CD14-positive monocyte (primary cell): ENCODE measurements around the gene ZNF32. TPM values are rescaled to one million over a fixed set of nuclear protein-coding genes. Genes with fewer than 3 reads are reported as not detected.
A peak's percentile ranks its signal among the peaks of the same experiment; 100 is the strongest.
"Not testable (repeated sequence)": the region's sequence is repeated elsewhere in the genome, so short reads cannot be mapped to it uniquely, and the experiment has no call there.

Experiments used
- DNase-seq, 3 donors: peaks; one replicate each; pipeline ENCODE4 v3.0.0-alpha.2; 2011 to 2022
- H2AFZ ChIP-seq: 2 replicates; pipeline ENCODE4 v1.6.0; 2012; ENCODE audit warnings: mild to moderate bottlenecking, low read depth, low read length, inconsistent platforms; ENCODE audit not compliant: insufficient read depth, poor library complexity, severe bottlenecking
- H3K27ac ChIP-seq, 2 donors: 1 replicate in 1 of 2; 2 replicates in 1 of 2; pipeline ENCODE4 v1.5.1; 2012 to 2013; ENCODE audit warnings: low read length in 2 of 2, control low read depth in 1 of 2, inconsistent platforms in 1 of 2, low read depth in 1 of 2, mild to moderate bottlenecking in 1 of 2
- H3K27me3 ChIP-seq, 2 donors: one replicate each; pipeline versions ENCODE4 v1.6.0 to v1.6.1; 2011 to 2013; ENCODE audit warnings: low read length in 2 of 2; ENCODE audit not compliant: control insufficient read depth in 2 of 2, insufficient read depth in 2 of 2
- H3K36me3 ChIP-seq, 2 donors: replicated peaks in 1 of 2; 1 replicate in 1 of 2; 2 replicates in 1 of 2; pipeline versions ENCODE4 v1.5.1 to v1.6.1; 2012 to 2013; ENCODE audit warnings: low read length in 2 of 2, control low read depth in 1 of 2, inconsistent platforms in 1 of 2, mild to moderate bottlenecking in 1 of 2; ENCODE audit not compliant: insufficient read depth in 2 of 2, control insufficient read depth in 1 of 2
- H3K4me1 ChIP-seq, 2 donors: 1 replicate in 1 of 2; 2 replicates in 1 of 2; pipeline versions ENCODE4 v1.5.1 to v1.6.1; 2012 to 2013; ENCODE audit warnings: low read length in 2 of 2, control low read depth in 1 of 2, inconsistent platforms in 1 of 2, mild to moderate bottlenecking in 1 of 2, moderate library complexity in 1 of 2; ENCODE audit not compliant: insufficient read depth in 2 of 2, control insufficient read depth in 1 of 2
- H3K4me2 ChIP-seq: replicated peaks from 2 replicates; pipeline ENCODE3; 2012; ENCODE audit warnings: low read length, moderate library complexity, mild to moderate bottlenecking; ENCODE audit not compliant: poor library complexity, severe bottlenecking; ENCODE audit errors: extremely low read depth
- H3K4me3 ChIP-seq, 3 experiments: fragments of 200-600 bp in 1 of 3; sonication (generic) in 1 of 3; replicated peaks in 1 of 3; 1 replicate in 2 of 3; 2 replicates in 1 of 3; pipeline ENCODE4 v1.5.1; 2011 to 2013; ENCODE audit warnings: low read length in 3 of 3, mild to moderate bottlenecking in 3 of 3, control low read depth in 2 of 3, low read depth in 2 of 3, inconsistent platforms in 1 of 3, moderate library complexity in 1 of 3
- H3K79me2 ChIP-seq: 2 replicates; pipeline ENCODE4 v1.6.0; 2012; ENCODE audit warnings: mild to moderate bottlenecking, control low read depth, inconsistent platforms, low read length, moderate library complexity; ENCODE audit not compliant: insufficient read depth
- H3K9ac ChIP-seq: 2 replicates; pipeline ENCODE4 v1.6.0; 2017; ENCODE audit warnings: low read length, mild to moderate bottlenecking; ENCODE audit not compliant: insufficient read depth, poor library complexity, severe bottlenecking
- H3K9me3 ChIP-seq, 2 donors: replicated peaks in 1 of 2; 1 replicate in 1 of 2; 2 replicates in 1 of 2; pipeline versions ENCODE4 v1.5.1 to v1.6.1; 2012 to 2013; ENCODE audit warnings: low read length in 2 of 2, control low read depth in 1 of 2; ENCODE audit not compliant: control insufficient read depth in 1 of 2, insufficient read depth in 1 of 2
- H4K20me1 ChIP-seq: 2 replicates; pipeline ENCODE4 v1.6.0; 2012; ENCODE audit warnings: mild to moderate bottlenecking, low read length, control low read depth, moderate library complexity; ENCODE audit not compliant: insufficient read depth
- H3K27ac Mint-ChIP-seq, 7 donors: one replicate each; pipeline ENCODE4 v1.8.0; 2020; ENCODE audit warnings: mild to moderate bottlenecking in 7 of 7, mixed read lengths in 7 of 7, moderate library complexity in 6 of 7, inconsistent platforms in 2 of 7
- H3K27me3 Mint-ChIP-seq, 3 donors: one replicate each; pipeline ENCODE4 v1.8.0; 2021 to 2022; ENCODE audit warnings: low read depth in 3 of 3, mild to moderate bottlenecking in 3 of 3, mixed read lengths in 3 of 3, moderate library complexity in 3 of 3, inconsistent platforms in 1 of 3
- H3K36me3 Mint-ChIP-seq, 2 donors: one replicate each; pipeline ENCODE4 v1.8.0; 2020; ENCODE audit warnings: mixed read lengths in 2 of 2, inconsistent platforms in 1 of 2, mild to moderate bottlenecking in 1 of 2
- H3K4me1 Mint-ChIP-seq: one replicate; pipeline ENCODE4 v1.8.0; 2020; ENCODE audit warnings: mild to moderate bottlenecking, mixed read lengths
- H3K4me3 Mint-ChIP-seq, 2 donors: one replicate each; pipeline ENCODE4 v1.8.0; 2020; ENCODE audit warnings: mild to moderate bottlenecking in 2 of 2, mixed read lengths in 2 of 2, moderate library complexity in 1 of 2
- H3K9me3 Mint-ChIP-seq, 7 donors: one replicate each; pipeline ENCODE4 v1.8.0; 2020 to 2022; ENCODE audit warnings: mixed read lengths in 7 of 7, mild to moderate bottlenecking in 6 of 7, moderate library complexity in 6 of 7, inconsistent platforms in 2 of 7
- WGBS: methylation state at CpG from one replicate; pipeline ENCODE4 v1.1.5; 2013; ENCODE audit warnings: missing lambda C conversion rate; ENCODE audit not compliant: insufficient coverage; 5-methylcytosine and 5-hydroxymethylcytosine counted together
- intact Hi-C, 2 donors: fragments of 100-400 bp; cut with micrococcal nuclease; formaldehyde crosslinking; loops; one replicate each; pipeline versions ENCODE4 v1.15.0 to v1.15.1; 2023
- polyA plus RNA-seq, 3 donors: library from polyadenylated mRNA; depleted of rRNA in 1 of 3; unstranded in 2 of 3; stranded (reverse) in 1 of 3; fragments of 300-500 nt in 2 of 3; fragments of >200 nt in 1 of 3; fragmentation: Illumina TruSeq in 2 of 3; gene quantifications; 1 replicate in 2 of 3; 2 replicates in 1 of 3; pipeline ENCODE4 v1.2.3, GENCODE V29; 2012 to 2021
- TF ChIP-seq, protein P1 (sequence below): fragments of 200-600 bp; IDR thresholded peaks from one replicate; pipeline ENCODE4 v1.8.0; 2022; ENCODE audit warnings: antibody characterized with exemption, mild to moderate bottlenecking

ZNF32 gene
- polyA plus RNA-seq, 3 donors, result 16.7 to 33.6 (median 33.0) TPM

DNA sequence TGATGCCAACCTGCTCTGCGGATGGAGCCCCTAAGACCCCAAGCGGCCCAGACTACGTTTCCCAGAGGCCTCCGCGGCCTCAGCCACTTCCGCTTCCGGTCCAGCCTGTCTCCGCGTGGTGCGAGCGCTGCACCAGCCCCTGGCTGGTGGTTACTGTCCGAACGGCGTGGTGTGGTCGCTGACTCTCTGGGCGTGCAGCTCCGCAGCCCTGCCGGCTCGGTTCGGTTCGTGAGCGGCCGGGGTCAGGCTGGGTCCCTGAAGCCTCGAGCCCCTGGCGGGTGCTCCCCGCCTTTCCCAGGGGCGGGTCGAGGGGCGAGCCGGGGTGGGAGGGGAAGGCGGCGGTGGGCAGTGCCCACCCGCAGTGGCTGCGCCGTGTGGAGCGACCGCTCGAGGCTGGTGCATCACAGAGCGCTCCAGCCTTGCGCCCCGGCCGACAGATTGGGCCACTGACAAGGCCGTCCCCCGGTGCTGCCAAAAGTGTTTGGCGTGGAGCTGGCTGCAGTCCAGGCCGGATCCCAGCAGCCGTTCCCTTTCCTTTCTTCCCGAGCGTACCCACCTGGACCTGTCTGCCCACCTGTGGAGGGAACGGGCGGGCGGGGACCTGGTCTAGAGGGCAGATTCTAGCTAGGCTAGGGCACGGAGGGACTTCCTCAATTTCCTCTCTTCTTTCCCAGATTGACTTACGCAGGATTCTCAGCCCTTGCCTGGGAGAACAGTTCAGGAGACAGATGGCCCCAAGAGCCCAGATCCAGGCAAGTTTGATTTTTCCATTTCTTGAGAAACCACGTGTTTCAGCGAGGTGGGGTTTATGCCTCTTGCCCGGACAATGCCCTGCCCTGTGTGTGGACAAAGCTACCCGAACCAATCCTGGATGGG is 42.1 kb downstream of the ZNF32 start, which contains the start of gene ZNF485:
TSS of gene ZNF485 (plus strand) at position 116 of the 876 bp plus-strand sequence. CDS start at position 729, 613 bp downstream.
- H3K79me2 ChIP-seq, result no peaks in the 10 kb centered on the region
- Mint-ChIP-seq H3K4me1 (peaks cover 13% of the 10 kb centered on the region), H3K27me3 (peaks cover 2 to 5% (median 4%) of the 10 kb centered on the region in 3 donors), H3K36me3 (peaks cover 22 to 25% of the 10 kb centered on the region in 2 donors), H3K4me3 (peak within 1 kb of the TSS; percentile 85 to 86), H3K9me3 (peaks cover 9 to 18% (median 10%) of the 10 kb centered on the region in 7 donors), H3K27ac (peak within 1 kb of the TSS in 3 of 7 donors; percentile 15 to 68 (median 49))
- WGBS, result 2% methylated on average over 56 of the region's 58 CpGs
- peaks cover 11 to 16% of the 10 kb centered on the region in 2 donors for H3K4me1 ChIP-seq
- peak; percentile 22 to 44 (median 36) for DNase-seq
- peak within 1 kb of the TSS; percentile 77 for H3K9ac ChIP-seq
- peak within 1 kb of the TSS; percentile 90 for H2AFZ ChIP-seq
- H3K36me3 ChIP-seq, result peaks cover 2 to 4% of the 10 kb centered on the region in 2 donors
- peaks cover 0 to 6% of the 10 kb centered on the region in 2 donors for H3K9me3 ChIP-seq
- H3K4me2 ChIP-seq, result peak within 1 kb of the TSS; percentile 92
- intact Hi-C loops, result no loop called here
- H3K27me3 ChIP-seq, result no peaks in the 10 kb centered on the region
- peak within 1 kb of the TSS in 1 of 2 donors; percentile 71 for H3K27ac ChIP-seq
- TF ChIP-seq, protein P1, sequence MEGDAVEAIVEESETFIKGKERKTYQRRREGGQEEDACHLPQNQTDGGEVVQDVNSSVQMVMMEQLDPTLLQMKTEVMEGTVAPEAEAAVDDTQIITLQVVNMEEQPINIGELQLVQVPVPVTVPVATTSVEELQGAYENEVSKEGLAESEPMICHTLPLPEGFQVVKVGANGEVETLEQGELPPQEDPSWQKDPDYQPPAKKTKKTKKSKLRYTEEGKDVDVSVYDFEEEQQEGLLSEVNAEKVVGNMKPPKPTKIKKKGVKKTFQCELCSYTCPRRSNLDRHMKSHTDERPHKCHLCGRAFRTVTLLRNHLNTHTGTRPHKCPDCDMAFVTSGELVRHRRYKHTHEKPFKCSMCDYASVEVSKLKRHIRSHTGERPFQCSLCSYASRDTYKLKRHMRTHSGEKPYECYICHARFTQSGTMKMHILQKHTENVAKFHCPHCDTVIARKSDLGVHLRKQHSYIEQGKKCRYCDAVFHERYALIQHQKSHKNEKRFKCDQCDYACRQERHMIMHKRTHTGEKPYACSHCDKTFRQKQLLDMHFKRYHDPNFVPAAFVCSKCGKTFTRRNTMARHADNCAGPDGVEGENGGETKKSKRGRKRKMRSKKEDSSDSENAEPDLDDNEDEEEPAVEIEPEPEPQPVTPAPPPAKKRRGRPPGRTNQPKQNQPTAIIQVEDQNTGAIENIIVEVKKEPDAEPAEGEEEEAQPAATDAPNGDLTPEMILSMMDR, result no peak
- H3K4me3 ChIP-seq, result peak within 1 kb of the TSS; percentile 67 to 85 (median 84)
- H4K20me1 ChIP-seq, result no peaks in the 10 kb centered on the region

DNA sequence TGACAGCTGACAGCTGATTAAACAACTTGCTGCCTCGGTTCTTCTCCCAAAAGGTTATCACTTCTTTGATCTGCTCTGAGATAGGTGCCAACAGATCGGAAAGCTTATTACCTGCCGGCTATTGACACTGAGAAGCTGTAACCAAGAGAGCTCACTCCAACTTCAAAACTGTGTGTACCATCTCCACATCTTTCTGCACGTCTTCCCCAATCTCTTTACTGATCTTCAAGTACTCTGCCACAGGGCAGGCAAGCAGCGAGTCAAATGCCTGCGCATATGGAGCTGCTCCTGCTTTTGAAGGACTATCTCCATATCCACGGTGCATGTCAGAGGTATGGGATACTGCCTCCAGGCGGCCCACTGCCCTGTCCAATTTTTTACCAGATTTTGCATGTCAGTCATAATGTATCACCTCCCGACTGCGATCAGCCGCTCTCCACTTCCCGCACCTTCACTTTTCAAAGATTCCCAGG is 42.8 kb downstream of the ZNF32 start:
- Histone ChIP-seq H3K4me2 (peak overlapping the region; percentile 92), H3K9me3 (peaks cover 0 to 7% of the 10 kb centered on the region in 2 donors), H2AFZ (peak overlapping the region; percentile 90), H3K9ac (peak overlapping the region; percentile 77), H4K20me1 (no peaks in the 10 kb centered on the region), H3K27ac (peak overlapping the region in 1 of 2 donors; percentile 71), H3K79me2 (no peaks in the 10 kb centered on the region), H3K36me3 (peaks cover 0 to 3% of the 10 kb centered on the region in 2 donors), H3K4me1 (peaks cover 11 to 16% of the 10 kb centered on the region in 2 donors), H3K27me3 (no peaks in the 10 kb centered on the region), H3K4me3 (peak overlapping the region; percentile 67 to 85 (median 84))
- Mint-ChIP-seq H3K36me3 (peaks cover 22 to 23% of the 10 kb centered on the region in 2 donors), H3K27ac (peak overlapping the region in 2 of 7 donors; percentile 49 to 68), H3K4me3 (peak overlapping the region; percentile 85 to 86), H3K27me3 (peaks cover 2 to 5% (median 4%) of the 10 kb centered on the region in 3 donors), H3K9me3 (peaks cover 10 to 22% (median 14%) of the 10 kb centered on the region in 7 donors), H3K4me1 (peaks cover 13% of the 10 kb centered on the region)
- 63% methylated on average over 11 of the region's 12 CpGs for WGBS
- intact Hi-C loops, result no loop called here
- DNase-seq, result no peak
- TF ChIP-seq, protein P1, result no peak

DNA sequence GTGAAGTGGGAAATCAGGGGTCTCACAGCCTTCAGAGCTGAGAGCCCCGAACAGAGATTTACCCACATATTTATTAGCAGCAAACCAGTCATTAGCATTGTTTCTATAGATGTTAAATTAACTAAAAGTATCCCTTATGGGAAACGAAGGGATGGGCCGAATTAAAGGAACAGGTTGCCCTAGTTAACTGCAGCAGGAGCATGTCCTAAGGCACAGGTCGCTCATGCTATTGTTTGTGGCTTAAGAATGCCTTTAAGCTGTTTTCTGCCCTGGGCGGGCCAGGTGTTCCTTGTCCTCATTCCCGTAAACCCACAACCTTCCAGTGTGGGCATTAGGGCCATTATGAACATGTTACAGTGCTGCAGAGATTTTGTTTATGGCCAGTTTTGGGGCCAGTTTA is 47.1 kb downstream of the ZNF32 start:
- no CpG with 5 or more reads among the region's 6 CpGs for WGBS
- H3K4me2 ChIP-seq, H3K27ac ChIP-seq, H3K9me3 ChIP-seq, DNase-seq, H3K79me2 ChIP-seq, H3K36me3 Mint-ChIP-seq, intact Hi-C loops, H3K4me3 Mint-ChIP-seq, H4K20me1 ChIP-seq, H3K9ac ChIP-seq, H3K27me3 ChIP-seq, H3K27me3 Mint-ChIP-seq, H3K36me3 ChIP-seq, H3K4me1 Mint-ChIP-seq, H3K4me3 ChIP-seq, H2AFZ ChIP-seq: not testable (repeated sequence)
- Mint-ChIP-seq H3K9me3 (peaks cover 7 to 21% (median 15%) of the 10 kb centered on the region in 7 donors), H3K27ac (peak overlapping the region in 1 of 7 donors; percentile 25)
- H3K4me1 ChIP-seq, result peaks cover 4 to 11% of the 10 kb centered on the region in 2 donors
